Astrocyte of the cerebellum (primary cell): ENCODE results near the gene GID8.

Source experiments
- DNase-seq: peaks from one replicate; pipeline ENCODE4 v3.0.0-alpha.2; 2011; ENCODE audit warnings: low read depth
- H3K4me3 ChIP-seq: 2 replicates; pipeline ENCODE4 v1.5.1; 2011; ENCODE audit warnings: mild to moderate bottlenecking, low read depth, low read length, moderate library complexity
- in situ Hi-C: cut with HindIII; loops from 2 replicates; pipeline ENCODE4 v1.10.0; 2017; ENCODE audit warnings: low sequenced_read_pairs
- TF ChIP-seq, protein P1 (sequence below): IDR thresholded peaks from 2 replicates; pipeline ENCODE4 v1.5.1; 2012; ENCODE audit warnings: low read length, low read depth, moderate library complexity, mild to moderate bottlenecking; ENCODE audit errors: missing control alignments

GID8 gene

DNA sequence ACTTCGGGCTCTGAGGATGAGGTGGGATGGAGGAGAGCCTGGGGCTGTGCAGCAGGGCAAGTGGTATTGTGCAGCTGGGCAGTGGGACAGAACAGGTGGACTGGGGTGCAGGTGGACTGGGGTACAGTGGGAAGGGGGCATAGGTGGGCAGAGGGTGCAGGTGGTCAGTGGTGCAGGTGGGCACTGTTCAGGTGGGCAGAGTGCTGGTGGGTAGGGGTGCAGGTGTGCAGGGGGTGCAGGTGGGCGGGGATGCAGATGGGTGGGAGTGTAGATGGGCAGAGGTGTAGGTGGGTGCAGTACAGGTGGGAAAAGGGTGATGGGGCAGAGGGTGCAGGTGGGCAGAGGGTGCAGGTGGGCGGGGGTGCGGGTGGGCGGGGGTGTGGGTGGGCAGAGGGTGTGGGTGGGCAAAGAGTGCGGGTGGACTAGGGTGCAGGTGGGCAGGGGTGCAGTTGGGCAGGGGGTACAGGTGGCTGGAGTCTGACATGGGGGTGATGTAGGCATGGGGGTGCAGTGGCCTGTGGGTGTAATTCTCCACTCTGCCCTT, 48.4 kb downstream of the GID8 start:
- in situ Hi-C loops, result no loop called here

DNA sequence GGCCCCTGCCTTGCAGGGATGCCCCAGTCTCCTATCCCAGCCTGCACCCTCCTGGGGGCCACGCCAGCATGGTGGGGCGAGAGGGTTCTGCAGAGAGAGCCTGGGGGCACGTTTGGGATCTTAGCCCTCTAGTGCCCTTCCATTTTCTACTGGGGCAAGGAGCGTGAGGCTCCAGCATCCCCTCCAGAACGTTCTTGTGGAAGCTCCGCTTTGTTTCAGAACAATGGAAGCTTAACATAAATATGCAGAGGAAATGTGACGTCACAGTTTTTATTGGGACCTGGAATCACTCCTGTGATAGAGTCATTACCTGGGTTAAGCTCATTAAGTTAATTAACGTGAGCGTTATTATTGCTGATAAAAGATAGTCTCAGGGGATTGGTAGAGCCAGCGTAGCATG, 49.2 kb downstream of the GID8 start:
- no peak overlapping the region for H3K4me3 ChIP-seq
- TF ChIP-seq, protein P1, sequence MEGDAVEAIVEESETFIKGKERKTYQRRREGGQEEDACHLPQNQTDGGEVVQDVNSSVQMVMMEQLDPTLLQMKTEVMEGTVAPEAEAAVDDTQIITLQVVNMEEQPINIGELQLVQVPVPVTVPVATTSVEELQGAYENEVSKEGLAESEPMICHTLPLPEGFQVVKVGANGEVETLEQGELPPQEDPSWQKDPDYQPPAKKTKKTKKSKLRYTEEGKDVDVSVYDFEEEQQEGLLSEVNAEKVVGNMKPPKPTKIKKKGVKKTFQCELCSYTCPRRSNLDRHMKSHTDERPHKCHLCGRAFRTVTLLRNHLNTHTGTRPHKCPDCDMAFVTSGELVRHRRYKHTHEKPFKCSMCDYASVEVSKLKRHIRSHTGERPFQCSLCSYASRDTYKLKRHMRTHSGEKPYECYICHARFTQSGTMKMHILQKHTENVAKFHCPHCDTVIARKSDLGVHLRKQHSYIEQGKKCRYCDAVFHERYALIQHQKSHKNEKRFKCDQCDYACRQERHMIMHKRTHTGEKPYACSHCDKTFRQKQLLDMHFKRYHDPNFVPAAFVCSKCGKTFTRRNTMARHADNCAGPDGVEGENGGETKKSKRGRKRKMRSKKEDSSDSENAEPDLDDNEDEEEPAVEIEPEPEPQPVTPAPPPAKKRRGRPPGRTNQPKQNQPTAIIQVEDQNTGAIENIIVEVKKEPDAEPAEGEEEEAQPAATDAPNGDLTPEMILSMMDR, result no peak
- DNase-seq, result no peak
- in situ Hi-C loops, result no loop called here

More for the DNA sequence above, 48.4 kb downstream of the GID8 start:
- TF ChIP-seq, protein P1, result no peak
- H3K4me3 ChIP-seq, result no peak overlapping the region
- DNase-seq, result no peak

DNA sequence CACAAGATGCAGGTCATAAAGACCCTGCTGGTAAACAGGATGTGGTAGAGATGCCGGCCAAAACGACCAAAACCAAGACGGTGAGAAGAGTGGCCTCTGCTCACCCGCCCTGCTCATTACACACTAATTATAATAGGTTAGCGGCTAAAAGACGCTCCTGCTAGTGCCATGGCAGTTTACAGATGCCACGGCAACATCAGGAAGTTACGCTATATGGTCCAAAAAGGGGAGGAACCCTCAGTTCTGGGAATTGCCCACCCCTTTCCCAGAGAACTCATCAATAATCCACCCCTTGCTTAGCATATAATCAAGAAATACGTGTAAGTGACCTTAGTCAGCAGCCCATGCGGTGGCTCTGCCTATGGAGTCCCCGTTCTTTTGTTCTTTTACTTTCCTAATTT, 51.3 kb downstream of the GID8 start:
- in situ Hi-C loops, result no loop called here
- H3K4me3 ChIP-seq, result no peak overlapping the region
- no peak for DNase-seq
- TF ChIP-seq, protein P1, result no peak

DNA sequence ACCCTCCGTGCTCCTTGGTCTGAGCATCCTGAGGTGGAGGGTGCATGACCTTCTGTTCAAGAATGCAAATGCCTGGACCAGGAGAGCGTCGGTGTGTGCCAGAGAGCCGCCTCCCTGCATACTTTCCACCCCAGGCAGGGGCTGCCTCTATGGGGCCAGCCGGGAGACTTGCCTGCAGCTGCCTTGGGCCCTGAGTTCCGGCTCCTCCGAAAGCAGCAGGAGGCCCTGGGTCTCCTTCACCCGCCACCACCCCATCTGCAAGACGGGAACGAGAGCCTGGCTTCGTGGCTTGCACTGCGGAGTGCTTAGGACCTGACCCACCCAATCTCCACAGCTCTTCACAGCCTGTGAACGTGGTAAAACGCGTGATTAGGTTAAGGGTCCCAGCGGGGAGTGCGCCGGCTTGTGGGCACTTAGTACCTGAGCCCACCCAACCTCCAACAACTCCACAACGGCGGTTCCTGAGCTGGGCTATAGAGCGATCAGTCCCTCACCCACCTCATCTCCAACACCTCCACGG, 52.4 kb downstream of the GID8 start:
- no peak for DNase-seq
- TF ChIP-seq, protein P1, result no peak
- in situ Hi-C loops, result no loop called here
- no peak overlapping the region for H3K4me3 ChIP-seq

DNA sequence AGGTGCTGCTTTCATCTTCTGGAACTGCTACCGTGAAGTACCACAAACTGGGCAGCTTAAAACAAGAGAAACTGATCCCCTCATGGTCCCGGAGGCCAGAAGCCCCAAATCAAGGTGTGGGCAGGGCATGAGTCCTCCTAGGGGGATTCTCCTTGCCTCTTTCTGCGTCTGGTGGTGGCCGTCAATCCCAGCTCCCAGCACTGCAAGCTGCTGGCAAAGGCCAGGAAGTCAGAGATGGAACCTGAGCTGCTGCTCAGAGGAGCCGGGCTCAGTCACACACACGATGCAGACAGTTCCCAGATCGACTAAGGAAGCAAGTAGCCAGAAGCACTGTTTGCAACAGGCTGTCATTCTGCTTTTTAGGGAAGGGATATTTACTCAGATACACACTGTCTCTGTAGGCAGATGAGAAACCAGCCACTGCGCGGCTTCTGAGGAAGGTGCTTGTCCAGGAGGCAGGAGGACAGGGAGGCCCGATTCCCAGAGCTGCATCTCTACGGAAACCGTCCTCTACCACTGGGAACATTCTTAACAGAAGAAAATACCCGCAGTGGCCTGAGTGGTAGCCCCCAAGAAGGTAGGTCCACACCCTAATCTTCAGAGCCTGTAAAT, 53.4 kb downstream of the GID8 start:
- H3K4me3 ChIP-seq, result no peak overlapping the region
- no peak for DNase-seq
- in situ Hi-C loops, result no loop called here
- TF ChIP-seq, protein P1, result no peak

DNA sequence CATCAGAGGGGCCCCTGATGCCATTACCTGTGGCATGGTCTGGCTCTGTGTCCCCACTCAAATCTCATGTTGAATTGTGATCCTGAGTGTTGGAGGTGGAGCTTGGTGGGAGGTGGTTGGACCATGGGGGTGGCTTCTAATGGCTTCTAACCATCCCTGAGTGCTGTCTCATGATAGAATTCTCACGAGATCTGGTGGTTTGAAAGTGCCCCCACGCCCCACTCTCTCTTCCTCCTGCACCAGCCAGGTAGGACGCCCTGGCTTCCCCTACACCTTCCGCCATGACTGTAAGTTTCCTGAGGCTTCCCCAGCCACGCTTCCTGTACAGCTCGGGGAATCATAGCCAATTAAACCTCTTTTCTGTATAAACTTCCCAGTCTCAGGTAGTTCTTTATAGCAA, 53.9 kb downstream of the GID8 start:
- no peak for DNase-seq
- in situ Hi-C loops, result no loop called here
- no peak overlapping the region for H3K4me3 ChIP-seq
- TF ChIP-seq, protein P1, result no peak
